ENCODE data around the gene ZNF598.

The ZNF598 gene

DNA sequence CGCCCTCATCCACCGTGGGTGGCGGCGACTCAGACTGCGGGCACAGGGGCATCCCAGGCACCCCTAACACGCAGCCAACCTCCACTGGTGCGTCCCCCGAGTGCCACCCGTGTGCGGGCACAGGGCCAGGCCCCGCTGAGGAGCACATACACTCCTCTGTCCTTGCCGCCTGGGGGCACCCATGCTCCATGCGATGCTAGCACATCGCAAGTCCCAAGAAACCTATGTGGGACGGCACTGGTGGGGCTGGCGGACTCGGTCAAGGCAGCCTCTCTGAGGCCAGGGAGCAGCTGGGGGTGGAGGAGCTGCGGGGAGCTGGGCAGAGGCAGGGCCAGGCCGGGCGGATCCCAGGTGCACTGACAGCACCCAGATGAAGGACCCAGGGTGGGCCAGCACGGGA lies 4.0 kb downstream of the ZNF598 start:
- DNase-seq: no peak

DNA sequence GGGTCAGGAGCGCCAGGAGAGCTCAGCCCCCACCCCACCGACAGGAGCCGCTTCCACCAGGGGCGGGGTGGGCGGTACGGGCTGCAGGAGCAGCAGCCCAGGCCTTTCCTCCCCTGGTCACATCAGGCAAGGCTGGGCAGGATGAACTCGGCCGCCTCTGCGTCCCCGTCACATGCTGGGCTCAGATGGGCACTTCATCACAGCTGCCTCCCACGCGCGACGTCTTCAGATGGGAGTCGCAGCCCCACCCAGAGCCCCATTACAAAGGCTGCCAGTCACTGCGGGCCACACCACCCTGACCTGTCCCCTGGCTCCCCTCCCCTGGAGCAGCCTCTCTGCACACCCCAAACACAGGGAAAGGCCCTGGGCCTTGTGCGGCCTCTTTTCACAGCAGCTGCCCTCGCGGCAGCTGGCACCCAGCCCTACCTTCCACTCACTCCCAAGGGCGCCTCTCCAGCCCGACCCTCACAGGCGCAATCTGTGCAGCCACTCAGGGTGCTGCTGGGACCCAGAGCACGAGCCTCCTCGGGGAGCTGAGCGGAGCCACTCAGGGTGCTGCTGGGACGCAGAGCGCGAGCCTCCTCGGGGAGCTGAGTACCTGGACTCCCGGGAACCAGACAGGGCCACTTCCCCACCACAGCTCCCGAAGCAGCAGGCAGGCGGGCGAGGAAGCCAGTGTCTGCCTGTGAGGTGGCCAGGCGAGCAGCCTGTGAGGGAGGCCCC lies 4.7 kb downstream of the ZNF598 start:
- DNase-seq: no peak

DNA sequence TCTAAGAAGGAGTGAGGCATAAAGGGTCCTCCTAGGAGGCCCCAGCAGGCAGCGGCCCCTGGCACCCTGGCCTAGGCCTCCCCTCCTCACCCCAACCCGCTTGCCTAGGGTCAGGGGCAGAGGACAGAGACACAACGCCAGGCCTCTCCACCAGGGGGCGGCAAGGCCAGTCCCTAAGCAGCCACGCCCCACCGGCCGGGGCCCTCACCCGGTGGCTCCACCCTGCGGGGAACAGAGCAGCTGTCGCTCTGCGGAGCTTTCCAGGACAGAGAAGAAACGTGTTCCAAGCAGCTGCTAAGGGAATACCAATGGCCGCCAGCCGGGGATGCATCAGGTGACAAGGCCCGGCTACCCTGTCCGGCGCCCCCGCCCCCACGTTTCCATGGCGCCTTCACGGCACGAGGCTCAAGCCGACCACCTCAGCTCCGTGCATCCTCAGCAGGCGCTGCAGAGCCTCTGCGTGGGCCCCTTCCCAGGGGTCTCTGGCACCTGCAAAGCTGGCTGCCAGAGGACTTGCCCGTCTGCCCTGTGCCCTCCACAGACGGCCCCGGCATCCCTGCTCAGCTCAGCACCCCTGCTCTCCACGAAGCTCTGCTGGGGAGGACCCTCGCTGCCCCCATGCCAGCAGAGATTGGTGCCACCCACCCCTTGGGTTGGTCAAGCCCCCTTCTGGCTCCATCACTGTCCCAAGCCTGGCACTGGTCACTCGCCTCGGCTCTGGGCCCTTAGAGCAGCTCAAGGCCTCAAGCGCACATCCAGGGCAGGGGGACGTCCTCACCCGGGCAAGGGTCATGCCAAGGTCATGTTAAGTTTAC lies 5.6 kb downstream of the ZNF598 start:
- DNase-seq: peak; percentile 95 to 96

DNA sequence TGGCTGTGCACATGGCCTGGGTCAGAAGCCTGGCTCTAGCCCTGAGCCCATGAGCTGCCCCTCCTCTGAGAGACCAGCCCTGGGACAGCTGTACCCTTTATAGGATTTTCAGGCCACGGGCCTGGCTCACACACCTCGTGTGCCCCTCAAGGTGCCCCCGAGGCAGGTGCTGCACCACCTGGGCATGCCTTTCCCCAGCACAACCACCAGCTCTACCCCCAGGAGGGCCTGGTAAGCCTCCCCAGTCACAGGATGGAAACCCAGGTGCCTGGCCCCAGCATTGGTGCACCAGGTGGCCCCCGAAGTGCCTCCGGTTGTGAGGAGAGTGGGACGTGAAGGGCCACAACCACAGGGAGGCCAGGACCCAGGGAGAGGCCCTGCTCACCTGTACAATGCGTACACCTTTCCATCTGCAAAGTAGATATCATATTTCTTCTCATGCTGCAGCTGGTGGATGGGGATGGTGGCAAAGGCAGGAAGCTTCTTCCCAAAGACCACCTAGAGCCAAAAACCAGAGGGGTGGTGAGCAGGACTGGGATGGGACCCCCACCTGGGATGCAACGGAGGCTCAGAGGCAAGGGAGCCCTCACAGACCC lies 6.3 kb downstream of the ZNF598 start:
- DNase-seq: no peak

DNA sequence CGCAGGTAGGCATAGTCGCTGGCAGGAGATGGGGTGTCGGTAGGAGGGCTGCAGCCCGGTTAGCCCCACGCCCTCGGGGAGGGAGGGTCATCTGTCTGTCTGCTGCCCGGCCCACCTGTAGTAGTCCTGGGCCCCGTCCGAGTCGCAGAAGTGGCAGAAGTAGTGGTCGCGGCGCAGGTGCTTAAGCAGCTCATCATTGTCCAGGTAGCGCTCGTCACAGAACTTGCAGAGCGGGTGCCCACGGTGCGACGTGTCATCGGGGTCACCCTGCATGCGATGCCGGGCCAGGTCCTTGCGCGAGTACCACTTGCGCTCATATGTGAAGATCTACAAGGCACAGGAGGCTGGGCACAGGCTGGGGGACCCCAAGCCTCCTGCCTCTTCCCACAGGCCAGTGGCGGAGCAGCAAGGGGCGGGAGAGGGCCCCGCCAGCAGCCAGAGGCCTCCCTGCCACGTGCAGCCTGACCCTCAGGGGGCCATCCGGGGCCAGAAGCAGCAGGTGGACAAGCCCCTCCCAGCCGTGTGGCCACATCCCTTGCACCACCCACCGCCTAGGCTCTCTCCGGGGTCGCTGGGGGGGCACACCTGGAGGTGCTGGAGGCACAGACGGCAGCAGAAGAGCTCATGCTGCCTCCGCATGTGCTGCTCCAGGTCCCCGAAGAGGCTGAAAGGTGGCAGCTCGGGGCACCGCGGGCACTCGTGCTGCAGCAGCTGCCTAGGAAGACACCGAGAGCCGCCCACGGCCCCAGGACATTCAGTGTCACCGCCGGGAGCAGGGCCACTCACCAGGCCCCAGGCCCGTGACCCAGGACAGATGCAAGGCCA lies 7.0 kb downstream of the ZNF598 start:
- no peak for DNase-seq

DNA sequence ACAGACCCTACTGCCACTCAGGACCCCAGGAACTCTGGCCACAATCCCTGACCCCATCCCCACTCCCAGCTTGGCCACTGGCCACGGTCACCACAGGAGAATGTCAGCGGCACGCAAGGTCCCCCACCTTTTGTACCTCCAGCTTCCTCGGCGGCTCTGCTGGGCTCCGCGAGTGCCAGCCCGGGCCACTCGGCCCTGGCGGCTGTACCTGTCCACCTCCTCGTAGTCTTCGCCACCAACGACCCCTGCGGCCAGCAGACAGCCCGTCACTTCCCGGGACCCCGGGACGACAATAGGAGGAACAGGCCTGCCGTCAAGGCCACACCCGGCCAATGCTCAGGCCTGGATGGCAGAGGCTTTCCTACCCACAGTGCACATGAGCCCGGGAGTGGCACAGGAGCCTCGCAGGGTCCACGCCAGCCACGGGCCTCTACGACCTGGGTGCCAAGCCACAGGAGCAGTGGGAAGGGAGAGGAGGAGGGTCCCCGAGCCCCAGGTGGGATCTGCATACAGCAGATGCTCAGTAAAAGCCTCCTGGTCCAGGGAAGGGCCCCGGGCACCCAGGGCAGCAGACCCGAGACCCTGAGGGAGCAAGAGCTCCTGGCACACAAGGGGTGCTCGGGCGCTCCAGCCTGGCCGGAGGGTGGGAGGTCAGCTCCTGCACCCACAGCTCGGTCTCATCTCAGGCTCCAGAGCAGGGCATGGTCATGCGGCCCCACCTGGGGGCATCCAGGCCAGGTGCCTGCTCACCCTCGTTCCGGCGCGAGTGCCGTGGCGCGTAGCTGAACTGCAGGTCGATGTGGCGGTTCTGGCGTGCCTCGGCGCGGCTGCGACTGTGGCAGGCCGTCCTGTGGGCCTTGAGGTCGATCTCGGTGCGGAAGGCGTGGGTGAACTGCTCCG lies 7.9 kb downstream of the ZNF598 start:
- DNase-seq: no peak

DNA sequence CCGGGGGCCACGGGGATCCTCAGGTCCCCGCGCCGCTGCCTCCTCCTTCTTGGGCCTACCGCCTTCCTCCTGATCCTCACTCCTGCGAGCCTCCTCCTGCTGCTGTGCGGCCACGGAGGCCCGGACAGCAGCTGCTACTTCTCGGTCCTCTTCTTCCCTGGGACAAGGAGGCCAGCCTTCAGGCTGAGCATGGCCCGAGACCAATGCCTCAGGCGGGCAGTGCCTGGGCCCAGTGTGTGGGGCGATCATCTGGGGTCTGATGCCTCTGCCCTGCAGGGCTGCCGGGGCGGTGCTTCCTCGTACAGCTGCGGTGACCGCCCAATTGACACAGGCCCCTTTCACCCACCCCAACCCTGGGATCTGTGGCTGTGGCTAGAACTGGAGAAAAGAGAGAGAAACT lies 8.6 kb downstream of the ZNF598 start:
- no peak for DNase-seq

DNA sequence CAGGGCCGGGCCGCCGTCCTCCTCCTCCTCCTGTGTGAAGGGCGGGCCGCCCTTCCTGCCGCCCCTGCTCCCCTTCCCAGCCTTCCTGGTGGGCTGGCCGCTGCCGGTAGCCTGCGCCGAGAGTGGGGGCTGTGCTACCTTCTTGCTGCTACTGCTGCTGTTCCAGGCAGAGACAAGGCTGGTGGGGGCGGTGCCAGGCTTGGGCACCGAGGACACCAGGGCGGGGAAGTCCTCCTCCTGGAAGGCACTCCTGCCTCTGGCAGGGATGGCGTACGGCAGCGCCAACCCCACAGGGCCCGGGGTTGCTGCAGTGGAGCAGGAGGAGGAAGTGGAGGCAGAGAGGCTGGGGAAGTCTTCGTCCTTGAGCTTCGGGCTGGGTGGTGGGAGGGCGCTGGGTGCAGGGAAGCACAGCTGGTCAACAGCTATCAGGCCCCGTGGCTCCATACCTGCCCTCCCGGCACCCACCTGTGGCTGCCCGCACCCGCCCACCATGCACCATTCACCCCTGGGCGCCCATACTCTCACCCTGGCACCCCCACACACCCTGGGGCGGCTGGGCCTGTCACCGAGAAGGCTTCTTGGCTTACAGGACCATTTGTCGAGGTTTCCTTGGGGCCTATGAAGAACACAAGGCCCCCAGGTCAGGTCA lies 9.6 kb downstream of the ZNF598 start:
- DNase-seq: no peak

DNA sequence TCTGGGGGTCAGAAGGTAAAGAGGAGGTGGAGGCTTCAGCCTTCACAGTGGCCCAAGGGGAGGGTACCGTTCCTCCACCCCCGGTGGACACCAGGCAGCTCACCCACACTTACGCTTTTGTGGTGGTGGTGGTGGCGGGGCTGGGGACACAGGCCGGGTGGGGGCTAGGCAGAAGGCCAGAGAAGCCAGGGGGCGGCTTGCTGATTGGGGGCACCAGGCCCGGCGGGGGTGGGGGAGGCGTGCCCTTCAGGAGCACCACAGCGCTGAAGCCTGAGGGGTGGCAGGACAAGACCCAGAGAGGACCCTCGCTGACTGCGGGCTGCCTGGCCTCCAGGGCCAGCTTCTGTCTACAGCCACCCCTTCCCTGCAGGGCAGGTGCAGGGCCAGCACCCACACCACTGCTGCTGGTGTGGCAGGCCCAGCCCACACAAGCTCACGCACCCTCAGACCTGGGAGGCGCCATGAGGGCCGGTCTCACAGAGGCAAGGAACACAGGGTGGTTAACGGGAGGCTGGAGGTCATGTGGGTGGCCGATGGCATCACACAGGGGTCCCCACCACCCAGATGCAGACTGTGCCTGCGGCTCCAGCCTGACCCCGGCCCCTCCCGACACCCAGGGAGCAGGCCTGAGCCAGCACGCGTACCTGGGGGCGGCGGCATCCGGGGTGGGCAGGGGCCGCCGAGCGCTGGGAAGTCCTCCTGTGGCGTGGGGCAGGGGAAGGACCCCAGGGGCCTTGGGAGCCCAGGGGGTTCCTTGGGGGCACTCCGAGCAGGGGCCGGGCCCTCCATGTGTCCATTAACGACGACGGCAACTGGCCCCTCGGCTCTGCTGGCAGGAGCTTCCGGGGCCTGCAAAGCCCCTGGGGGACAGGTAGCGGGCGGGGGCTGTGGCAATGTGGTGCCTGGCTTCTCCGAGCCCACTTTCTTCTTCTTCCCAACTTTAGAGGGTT lies 10.5 kb downstream of the ZNF598 start:
- no peak for DNase-seq

DNA sequence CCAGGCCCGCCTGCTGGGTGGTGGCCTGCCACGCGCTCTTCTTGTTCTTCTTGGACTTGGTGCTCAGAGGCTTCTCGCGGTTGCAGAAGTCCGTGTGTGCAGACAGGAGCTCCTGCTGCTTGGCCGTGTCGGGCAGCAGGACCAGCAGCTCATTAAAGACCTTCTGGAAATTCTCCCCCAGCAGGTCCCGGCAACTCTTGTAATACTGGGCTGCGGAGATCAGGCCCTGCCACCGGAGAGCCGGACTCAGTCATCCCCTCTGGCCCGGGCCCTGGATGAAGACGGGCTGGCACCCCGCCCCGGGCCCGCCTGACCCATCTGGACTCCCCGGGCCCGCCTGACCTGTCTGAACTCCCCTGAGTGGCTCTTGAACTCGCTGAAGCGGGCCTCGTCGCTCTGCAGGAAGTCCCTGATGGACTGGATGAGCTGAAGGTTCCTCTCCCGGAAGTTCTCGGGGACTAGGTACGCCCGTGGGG lies 11.2 kb downstream of the ZNF598 start:
- no peak for DNase-seq

DNA sequence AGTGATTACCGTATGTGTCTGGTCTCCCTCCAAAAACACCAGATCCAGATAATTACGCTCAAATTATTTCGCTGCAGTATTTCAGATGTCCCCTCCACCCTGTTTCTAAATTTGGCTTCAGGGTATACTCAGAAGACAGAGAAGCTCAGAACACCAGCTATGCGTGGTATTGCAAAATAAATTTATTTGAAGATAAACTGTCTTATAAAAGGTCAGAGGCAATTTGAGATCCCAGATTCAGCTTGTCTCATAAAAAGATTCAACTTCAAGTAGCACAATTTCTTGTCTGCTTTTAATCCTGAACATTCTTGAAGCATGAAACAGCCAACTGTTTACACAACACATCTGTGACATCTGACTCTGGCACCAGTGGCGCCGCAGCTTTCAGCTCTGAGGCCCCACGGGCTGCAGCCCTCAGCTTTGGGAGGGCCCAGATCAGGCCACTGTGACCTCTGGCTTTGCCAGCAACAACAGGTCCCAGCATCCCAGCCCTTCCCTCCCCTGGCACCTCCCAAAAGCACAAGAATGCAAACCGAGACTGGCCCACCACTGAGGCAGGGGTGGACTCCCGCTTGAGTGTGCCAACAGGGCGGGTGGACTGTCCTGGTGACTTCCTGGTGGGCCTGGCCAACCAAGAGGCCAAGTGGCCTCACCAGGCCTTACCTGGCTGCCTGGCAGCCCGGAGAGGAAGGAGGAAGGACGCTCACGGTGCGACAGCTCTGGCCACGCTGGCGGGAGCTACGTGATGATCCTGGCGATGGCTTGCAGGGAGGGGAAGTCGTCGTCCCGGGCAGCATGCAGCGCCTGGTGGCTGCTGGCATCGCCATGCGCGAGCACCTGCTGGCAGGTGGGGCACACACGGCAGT lies 11.9 kb downstream of the ZNF598 start:
- DNase-seq: no peak

DNA sequence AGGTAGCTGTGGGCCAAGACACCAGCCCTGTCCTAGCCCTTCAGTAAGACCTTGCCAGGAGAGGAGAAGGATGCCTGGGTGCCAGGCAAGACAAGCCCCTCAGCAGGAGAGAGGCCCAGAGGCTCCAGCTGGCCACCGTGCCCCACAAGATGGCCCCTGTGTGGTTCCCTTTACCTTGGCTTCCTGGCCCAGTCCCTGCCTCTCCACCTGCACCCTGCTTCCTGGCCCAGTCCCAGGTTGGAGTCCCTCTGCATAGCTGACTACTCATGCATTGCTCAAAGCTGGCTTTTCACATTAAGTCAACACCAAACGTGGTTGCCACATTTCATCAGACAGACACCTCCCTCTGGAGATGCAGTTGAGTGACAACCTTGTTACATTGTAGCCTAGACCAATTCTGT lies 15.9 kb downstream of the ZNF598 start:
- peak; percentile 50 to 58 for DNase-seq

DNA sequence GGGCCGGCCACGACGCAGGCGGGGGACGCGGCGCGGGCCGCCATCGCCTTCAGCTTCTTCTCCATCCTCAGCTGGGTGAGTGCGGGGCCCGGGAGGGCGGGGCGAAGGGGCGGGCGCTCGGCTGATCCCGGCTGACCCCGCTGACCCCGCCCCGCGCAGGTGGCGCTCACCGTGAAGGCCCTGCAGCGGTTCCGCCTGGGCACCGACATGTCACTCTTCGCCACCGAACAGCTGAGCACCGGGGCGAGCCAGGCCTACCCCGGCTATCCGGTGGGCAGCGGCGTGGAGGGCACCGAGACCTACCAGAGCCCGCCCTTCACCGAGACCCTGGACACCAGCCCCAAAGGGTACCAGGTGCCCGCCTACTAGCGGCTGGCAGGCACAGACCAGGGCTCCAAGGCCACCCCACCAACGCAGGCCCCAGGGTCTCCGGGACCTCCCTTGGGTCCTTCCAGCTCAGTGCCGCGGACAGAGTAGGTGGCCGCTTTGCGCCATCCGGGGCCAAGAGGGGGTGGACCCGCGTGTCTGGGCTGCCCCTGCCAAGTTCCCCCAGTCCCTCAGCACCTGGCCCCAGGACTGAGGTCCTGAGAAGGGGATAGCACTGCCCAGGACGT lies 16.8 kb downstream of the ZNF598 start:
- DNase-seq: no peak

DNA sequence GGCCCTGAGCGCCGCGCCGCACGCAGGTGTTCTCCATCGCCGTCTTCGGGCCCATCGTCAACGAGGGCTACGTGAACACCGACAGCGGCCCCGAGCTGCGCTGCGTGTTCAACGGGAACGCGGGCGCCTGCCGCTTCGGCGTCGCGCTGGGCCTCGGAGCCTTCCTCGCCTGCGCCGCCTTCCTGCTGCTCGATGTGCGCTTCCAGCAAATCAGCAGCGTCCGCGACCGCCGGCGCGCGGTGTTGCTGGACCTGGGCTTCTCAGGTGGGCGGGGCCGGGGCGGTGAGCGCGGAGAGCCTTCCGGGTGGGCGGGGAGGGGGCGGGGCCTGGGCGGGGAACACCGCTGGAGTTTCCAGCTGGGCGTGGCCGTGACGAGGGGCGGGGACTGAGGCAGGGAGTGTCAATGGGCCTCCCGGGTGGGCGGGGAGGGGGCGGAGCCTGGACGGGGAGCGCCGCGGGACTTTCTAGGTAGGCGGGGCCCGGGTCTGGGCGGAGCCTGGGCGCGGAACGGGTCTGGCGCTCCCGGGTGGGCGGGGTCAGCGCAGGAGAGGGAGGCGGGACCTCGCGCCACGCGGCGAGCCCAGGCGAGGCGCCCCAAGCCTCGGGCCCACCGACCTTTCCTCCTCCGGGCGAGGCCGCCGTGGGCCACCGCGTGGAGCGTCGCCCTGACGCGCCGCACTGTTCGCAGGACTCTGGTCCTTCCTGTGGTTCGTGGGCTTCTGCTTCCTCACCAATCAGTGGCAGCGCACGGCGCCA lies 17.5 kb downstream of the ZNF598 start:
- DNase-seq: peak; percentile 98 to 99

DNA sequence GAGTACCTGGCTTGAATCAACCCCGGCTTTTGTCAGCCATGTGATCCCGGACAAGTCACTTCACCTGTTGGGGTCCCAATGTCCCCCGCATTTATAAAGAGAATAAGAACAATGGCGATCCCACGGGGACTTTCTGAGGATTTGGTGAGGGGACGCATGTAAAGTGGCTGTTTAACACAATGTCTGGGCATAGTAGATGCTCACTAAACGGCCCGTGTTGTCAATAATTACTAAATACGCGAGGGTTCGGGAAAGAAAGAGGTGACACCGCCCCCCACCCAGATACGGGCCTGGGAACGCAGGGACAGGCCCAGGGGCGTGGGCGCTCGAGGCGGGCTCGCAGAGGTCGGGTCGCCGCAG lies 18.1 kb downstream of the ZNF598 start:
- DNase-seq: no peak

DNA sequence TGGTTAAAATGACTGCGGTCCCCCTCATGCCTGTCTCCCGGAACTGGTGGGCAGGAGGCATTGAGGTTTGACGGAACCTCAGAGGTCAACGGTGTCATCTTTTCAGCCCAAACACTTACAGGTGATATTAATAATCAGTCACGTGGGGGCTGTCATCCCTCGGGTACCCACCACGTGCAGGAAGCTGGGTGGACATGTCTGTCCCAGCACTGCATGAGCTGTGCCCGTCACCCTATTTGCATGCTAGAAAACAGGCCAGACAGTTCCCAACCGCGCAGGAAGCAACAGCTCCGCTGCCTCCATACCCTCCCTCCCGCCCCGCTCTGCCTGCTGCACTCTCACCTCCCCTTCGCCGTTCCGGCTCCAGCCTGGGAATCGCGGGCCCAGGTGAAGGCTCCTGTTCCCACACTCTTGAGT lies 18.5 kb downstream of the ZNF598 start:
- peak; percentile 64 to 66 for DNase-seq

DNA sequence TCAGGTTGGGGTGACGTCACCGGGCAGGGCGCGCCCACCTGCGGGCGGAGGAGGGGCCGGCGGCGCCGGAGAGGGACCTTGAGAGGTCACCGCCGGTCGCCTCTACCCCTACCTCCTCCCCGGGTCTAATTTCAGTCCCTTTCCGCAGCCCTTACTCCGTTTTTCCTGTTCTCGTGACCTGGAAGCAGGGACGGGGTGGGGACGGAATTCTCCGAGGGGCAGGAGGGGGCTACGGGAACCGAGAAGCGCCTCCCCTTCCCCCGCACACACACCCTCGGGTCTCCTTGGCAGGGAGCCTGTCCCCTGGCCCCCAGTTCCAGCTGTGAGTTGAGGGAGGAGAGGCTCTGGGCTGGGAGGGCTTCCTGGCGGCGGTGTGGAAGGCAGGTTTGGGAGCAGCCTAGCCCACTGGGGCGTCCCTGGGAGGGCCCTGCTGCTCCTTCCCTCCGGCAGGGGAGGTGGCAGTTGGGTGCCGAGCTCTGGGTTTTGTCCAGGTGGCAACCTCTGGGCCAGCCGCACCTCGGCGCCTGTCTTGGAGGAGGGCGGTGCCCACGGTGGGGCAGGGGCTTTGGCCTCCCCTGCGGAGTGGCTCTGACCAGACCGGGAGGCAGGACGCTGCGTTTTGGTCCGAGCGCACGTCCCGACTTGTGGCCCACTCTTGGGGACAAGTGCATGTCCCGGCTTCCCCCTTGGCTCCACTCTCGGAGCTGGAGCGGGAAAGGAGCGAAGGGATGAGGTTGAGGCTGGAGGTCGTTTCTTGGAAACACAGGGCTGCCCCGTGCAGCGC lies 19.1 kb downstream of the ZNF598 start:
- peak; percentile 48 to 63 for DNase-seq

All from activated T-cell treated with anti-CD3 and anti-CD28 coated beads, Interleukin-2, amount 50 U/mL, for 48 hours (primary cell).